HG02623 (cell line): Measurements from ENCODE around the gene SMYD3.
"Not testable (repeated sequence)": the region's sequence is repeated elsewhere in the genome, so short reads cannot be mapped to it uniquely, and the experiment has no call there.

Source experiments
- ATAC-seq: cut with Tn5 transposase; IDR thresholded peaks from one replicate; pipeline ENCODE4 v1.9.1; 2021; ENCODE audit warnings: moderate library complexity; ENCODE audit not compliant: unreplicated experiment

SMYD3 gene

DNA sequence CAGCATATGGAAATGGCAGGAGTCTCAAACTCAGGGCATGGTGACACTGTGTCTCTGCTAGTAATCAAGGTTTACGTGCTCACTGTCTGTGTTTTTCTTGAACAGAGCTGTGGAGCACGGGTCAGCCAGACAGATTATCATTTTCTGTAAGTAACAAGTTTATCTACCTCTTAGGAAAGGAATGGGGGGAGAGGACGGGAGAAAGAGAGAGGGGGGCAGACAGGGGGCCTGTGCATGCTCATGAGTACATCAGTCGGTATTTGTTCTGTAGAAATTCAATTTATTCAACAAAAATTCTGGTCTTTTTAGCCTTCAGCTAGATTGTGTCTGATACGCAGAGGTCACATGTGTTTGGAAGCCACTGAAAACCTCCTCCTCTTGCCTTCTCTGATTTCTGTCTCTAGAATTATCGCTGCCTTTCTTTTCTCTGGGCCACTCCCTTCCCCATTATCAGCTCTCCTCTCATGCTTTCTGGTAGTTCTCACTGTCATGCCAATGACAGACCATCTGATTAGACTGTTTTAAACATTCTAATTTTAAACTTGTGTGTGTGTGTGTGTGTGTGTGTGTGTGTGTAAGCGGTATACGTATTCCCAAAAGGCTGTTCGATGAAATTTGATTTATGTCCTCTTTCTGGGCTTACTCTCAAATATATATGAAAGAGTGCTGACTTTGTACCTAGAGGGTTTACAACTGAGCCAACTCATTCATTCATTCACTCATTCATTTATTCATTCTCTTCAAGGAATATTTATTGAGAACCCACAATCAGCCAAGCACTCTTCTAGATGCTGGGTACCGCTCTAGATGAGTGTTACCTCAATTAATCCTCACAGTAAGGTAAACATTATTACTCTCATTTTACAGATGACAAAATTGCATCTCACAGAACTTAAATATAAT lies 715.4 kb downstream of the SMYD3 start:
- no peak for ATAC-seq

DNA sequence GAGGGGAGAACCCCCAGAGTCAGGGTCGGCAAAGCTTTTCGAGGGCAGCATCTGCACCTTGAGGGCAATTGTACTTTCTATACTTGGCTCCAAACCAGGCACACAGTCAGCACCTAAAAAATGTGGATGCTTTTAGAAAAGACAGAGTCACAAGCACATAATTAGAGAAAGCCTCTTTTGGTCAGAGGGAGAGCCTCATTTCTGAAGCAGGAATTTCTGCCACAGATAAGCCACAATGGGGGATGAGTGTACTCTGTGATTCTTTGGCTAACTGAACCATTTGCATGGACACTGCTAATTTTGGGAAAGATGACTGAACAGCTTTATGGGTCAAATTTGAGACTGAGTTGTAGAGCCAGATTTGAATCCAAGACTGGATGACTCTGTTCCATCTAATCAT lies 716.6 kb downstream of the SMYD3 start:
- no peak for ATAC-seq

DNA sequence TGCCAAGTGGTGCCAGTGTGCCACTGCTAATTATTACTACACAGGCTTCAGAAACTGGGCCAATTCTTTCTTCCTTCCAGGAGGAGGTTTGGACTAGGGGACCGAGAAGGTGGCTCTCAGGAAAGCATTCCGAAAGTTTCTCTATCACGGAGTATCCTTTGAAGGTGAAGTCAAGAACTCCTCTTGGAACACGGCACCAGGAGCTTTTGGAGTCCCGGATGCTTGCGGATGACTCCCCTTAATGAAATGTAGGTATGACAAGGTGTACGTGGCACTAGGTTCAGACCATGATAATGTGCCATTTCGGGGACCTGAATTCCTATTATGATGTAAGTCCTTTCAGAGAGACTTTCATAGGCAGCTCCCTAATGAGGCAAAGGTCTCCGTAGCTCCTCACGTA lies 718.2 kb downstream of the SMYD3 start:
- ATAC-seq: no peak

GRCh38 chr1:245788269-245788668 lies 718.8 kb downstream of the SMYD3 start:
- ATAC-seq: no peak

- no peak for ATAC-seq
Observed at GRCh38 chr1:245786948-245787347, 720.1 kb downstream of the SMYD3 start.

- no peak for ATAC-seq
Observed at GRCh38 chr1:245779797-245780755, 727.0 kb downstream of the SMYD3 start.

DNA sequence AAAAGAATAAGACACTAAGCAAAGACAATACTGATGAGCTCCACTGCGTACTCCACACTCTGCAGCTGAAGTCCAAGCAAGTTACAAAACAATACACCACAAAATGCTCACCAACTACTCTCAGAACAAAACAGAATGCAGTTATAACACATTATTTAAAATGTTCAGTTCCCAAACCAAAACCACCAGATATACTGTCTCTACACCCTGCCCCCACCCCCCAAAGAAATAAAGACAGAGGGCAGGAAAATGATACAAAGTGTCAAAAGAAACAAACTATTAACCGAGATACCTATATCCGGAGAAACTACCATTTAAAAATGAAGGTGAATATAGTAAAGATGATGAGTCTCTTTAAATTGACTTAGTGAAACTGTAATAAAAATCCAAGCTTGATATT lies 729.3 kb downstream of the SMYD3 start:
- ATAC-seq: no peak

DNA sequence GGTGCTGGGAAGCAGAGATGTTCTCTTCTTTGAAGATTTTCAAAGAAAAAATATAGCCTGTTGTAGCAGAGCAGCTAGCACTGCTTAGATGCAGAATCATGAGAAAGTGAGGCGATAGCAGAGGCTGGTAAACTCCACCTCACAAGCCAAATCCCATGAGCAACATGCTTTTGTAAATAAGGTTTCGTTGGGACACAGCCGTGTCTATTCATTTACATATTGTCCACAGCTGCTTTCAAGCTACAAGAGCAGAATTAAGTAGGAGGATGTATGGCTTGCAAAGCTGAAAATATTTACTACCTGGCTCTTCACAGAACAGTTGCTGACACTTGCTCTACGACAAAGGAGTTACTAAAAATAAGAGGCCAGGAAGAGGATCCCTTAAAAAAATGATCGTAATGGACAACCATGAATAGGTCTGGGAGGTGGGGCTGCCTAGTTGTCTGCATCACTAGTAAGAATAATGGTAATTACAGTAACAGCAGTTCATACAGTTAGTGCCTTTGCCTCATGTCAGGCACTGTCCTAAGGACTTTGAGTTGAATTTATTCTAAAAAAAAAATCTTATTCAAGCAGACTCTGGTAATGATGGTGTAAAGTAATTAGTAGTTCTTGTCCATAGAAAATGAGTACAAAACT lies 730.3 kb downstream of the SMYD3 start:
- ATAC-seq: no peak

DNA sequence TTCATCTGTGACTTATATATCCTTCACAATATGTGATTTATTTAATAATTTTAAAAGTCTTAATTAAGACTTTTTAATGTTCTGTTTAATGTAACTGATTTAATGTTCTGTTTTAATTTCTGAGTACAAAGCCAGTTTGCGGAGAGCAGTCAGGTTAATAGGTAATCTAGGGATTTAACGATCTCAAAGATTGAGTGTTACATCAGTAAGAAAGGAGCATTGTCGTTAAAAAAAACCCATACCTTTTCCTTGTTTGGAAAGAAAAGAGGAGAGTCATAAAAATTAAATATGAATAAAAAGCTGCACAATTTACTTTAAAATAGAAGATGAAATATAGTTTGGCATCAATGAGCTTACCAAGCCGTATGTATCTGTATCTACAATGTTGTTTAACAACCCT lies 730.9 kb downstream of the SMYD3 start:
- no peak for ATAC-seq

DNA sequence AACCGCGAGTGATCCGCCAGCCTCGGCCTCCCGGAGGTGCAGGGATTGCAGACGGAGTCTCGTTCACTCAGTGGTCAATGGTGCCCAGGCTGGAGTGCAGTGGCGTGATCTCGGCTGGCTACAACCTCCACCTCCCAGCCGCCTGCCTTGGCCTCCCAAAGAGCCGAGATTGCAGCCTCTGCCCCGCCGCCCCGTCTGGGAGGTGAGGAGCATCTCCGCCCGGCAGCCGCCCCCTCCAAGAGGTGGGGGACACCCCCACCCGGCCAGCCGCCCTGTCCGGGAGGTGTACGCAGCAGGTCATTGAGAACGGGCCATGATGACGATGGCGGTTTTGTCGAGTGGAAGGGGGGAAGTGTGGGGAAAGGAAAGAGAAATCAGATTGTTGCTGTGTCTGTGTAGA lies 732.1 kb downstream of the SMYD3 start:
- not testable (repeated sequence) for ATAC-seq

DNA sequence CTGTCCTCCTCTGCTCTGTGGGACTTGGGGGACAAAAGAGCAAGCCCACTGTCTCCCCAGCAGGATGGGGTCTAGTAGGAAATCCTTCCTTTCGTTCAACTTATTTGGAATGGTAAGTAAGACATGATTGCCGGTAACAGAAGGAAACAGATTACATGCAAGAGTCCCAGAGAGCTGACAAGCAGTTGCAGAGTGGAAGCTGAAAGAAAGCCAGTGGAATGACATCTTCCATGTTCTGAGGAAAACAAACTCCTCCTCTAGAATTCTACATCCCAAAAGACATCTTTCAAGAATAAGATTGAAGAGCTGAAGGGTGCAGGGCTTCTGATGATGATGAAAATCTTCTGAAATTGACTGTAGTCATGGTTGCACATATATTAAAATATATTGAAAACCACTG lies 732.9 kb downstream of the SMYD3 start:
- no peak for ATAC-seq

GRCh38 chr1:245773344-245773743 lies 733.7 kb downstream of the SMYD3 start:
- ATAC-seq: no peak

DNA sequence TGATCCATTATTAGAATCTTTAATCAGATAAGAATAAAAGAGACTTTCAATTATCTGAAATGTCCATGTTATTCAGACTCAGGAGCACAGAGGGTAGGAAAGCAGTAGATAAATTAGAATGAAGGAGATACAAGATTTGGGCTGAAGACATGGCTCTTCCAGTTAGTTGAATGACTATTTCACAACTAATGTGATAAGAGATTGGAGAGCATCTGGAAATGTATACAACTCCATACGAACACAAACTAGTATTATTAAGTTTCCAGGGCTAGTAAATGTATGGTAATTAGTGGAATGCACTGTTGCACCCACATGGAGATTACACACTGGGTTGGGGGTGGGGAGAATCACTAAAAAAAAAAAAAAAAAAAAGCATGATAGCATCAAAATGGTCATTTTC lies 734.3 kb downstream of the SMYD3 start:
- no peak for ATAC-seq

- ATAC-seq: no peak
Observed at GRCh38 chr1:245772325-245772724, 734.8 kb downstream of the SMYD3 start.

DNA sequence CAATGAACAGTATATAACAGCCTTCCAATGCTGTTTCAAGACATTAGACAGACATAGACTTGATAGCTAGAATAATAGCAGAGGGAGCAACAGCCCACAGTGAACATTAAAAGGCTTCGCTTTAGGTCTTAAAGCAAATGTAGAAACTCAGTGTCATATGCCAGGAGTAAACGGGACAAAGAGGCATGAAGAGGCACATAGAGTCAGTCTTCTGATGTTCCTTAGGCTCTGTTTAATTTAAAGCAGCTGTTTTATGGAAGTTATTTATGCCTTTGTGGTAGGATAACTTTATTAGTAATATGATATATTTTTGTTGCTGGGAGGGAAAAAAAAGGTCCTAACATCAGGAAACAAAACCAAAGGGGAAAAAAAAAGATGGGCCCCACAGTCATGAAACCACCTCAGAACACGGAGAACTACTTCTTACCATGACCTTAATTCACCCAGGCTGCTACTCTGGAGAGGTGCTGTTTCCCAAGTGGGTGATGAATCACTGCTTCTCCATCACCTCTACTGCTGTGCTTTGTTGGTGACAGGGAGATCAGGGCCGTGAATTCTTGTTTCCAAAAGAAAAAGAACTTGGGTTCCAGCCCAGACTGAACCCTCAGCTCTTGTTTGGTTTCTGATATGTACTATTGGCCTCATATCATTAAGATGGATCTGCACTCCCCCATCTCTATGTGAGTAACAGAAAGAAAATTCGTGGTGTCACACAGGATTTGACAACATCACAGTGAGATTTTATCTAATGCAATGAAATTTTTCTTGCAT lies 735.4 kb downstream of the SMYD3 start:
- no peak for ATAC-seq

DNA sequence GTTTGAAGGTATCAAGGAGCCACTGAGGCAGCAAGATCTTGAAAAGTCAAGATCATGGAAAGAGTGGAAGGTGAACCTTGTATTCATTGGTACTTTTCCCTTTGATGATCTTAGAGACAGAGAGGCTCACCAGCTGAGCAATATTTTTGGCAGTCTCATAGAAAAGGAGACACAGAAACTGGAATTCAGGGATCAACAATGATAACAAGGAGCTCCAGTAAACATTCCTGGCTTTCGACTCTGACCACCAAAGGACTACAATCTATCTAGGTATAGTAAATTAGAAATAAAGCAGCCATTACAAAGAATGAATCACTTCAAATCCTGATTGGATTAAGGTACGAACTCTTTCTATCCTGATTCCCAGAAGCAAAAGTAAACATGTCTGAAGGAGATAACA lies 736.9 kb downstream of the SMYD3 start:
- no peak for ATAC-seq

DNA sequence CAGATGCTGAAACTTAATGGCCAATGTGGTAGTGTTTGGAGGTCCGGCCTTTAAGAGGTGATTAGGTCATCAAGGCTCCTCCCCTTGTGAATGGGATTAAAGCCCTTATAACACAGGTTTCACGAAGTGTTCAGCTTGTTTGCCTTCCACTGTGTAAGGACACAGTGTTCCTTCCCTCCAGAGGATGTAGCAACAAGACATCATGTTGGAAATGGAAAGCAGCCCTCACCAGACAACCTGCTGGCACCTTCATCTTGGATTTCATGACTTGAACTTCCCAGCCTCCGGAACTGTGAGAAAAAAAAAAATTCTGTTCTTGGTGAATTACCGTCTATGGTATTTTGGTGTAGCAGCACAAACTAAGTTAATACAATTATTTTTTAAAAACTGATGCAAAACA lies 738.5 kb downstream of the SMYD3 start:
- no peak for ATAC-seq

DNA sequence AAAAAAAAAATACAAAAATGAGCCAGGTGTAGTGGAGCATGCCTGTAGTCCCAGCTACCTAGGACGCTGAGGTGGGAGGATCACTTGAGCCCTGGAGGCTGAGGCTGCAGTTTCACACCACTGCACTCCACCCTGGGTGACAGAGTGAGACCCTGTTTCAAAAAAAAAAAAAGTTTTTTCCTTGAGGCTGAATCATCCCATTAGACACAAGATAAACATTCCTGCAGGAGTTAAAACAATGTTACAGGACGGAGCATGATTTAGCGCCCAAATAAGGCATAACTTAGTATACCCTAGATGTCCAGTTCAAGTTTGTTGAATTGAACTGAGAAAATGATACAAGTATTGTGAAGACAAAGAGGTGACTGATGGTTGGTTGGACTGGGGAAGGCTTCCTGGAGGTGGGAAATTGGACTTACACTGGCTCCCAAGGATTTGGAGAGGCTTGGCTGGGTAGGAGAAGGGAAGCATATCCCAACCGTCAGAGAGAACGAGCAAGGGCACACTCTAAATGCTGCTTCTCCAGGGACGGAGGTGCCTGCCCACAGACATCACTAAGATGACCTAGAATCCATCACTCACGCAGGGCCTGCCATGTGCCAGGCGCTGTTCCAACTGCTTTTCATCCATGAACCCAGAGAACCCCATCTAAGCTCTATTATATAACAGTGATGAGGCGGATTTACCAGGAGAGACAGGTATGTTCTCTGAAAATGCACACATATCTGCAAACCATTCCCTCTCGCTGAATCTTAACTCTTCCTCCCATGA lies 741.7 kb downstream of the SMYD3 start:
- no peak for ATAC-seq

DNA sequence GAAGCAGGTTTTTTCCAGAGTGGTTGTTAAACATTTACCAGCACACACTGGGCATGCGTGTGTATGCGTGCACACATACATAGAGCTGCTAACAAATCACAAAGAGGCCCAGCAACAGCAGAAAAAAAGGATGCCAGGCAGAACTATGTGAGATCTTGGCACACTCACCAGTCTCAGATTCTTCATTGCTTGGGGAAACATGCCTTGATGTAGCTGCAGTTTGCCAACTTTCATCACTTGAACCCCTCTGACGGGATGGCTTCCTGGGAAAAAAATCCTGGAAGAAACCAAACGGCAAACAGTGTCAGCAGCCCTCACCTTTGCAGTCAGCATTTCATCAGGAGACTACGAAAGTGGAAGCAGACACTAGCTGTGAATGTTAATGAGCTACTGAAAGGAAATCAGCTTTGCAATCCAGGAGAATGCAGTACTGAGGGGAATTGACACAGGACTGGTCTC lies 743.2 kb downstream of the SMYD3 start:
- ATAC-seq: no peak
